Neural cell (in vitro differentiated cells): ENCODE measurements around the gene TYW1. TPM values are rescaled to one million over a fixed set of nuclear protein-coding genes. Genes with fewer than 3 reads are reported as not detected.
"Not testable (repeated sequence)": the region's sequence is repeated elsewhere in the genome, so short reads cannot be mapped to it uniquely, and the experiment has no call there.

Source experiments
- H2AFZ ChIP-seq: fragments of 200-600, 300-800 bp; sonication (generic), shearing (Covaris generic); 2 replicates; pipeline ENCODE4 v1.6.0; 2014; ENCODE audit warnings: low read depth, mild to moderate bottlenecking, antibody characterized with exemption, low read length, moderate library complexity
- H3F3A ChIP-seq: fragments of 200-600 bp; shearing (Covaris generic); 2 replicates; pipeline ENCODE4 v1.6.1; 2016; ENCODE audit warnings: mild to moderate bottlenecking, moderate library complexity, mixed read lengths, antibody characterized with exemption, low read length; ENCODE audit not compliant: insufficient read depth, poor library complexity, severe bottlenecking
- H3K27ac ChIP-seq: fragments of 200-600, 300-800 bp; sonication (generic), shearing (Covaris generic); 2 replicates; pipeline ENCODE4 v1.5.1; 2014; ENCODE audit warnings: mild to moderate bottlenecking, low read length, moderate library complexity
- H3K27me3 ChIP-seq: fragments of 300-800, 200-600 bp; sonication (generic), shearing (Covaris generic); 2 replicates; pipeline ENCODE4 v1.6.0; 2014; ENCODE audit warnings: mild to moderate bottlenecking, low read depth, low read length, moderate library complexity; ENCODE audit not compliant: insufficient read depth
- H3K36me3 ChIP-seq: fragments of 300-800, 200-600 bp; sonication (generic), shearing (Covaris generic); 2 replicates; pipeline ENCODE4 v1.5.1; 2014; ENCODE audit warnings: mild to moderate bottlenecking, antibody characterized with exemption, low read length, moderate library complexity; ENCODE audit not compliant: insufficient read depth
- H3K4me2 ChIP-seq: fragments of 300-800, 200-600 bp; sonication (generic), shearing (Covaris generic); 2 replicates; pipeline ENCODE4 v1.6.0; 2014; ENCODE audit warnings: mild to moderate bottlenecking, low read length
- H3K4me3 ChIP-seq: fragments of 300-800, 200-600 bp; sonication (generic), shearing (Covaris generic); 2 replicates; pipeline ENCODE4 v1.5.1; 2014; ENCODE audit warnings: mild to moderate bottlenecking, low read length, moderate library complexity
- H3K79me2 ChIP-seq: fragments of 200-600 bp; shearing (Covaris generic); replicated peaks from 2 replicates; pipeline ENCODE4 v1.6.0; 2014; ENCODE audit warnings: mild to moderate bottlenecking, low read length, moderate library complexity; ENCODE audit not compliant: insufficient read depth
- H3K9ac ChIP-seq: fragments of 300-800, 200-600 bp; sonication (generic), shearing (Covaris generic); 2 replicates; pipeline ENCODE4 v1.6.1; 2016; ENCODE audit warnings: mild to moderate bottlenecking, low read length, mixed read lengths
- H3K9me2 ChIP-seq: fragments of 200-600 bp; shearing (Covaris generic); 2 replicates; pipeline ENCODE4 v1.6.1; 2016; ENCODE audit warnings: mild to moderate bottlenecking, low read length, mixed read lengths; ENCODE audit not compliant: insufficient read depth
- H3K9me3 ChIP-seq: fragments of 200-600, 300-800 bp; sonication (generic), shearing (Covaris generic); 2 replicates; pipeline ENCODE4 v1.6.1; 2016; ENCODE audit warnings: mild to moderate bottlenecking, mixed run types, low read length, moderate library complexity, mixed read lengths
- H4K20me1 ChIP-seq: fragments of 200-600 bp; shearing (Covaris generic); 2 replicates; pipeline ENCODE4 v1.6.1; 2016; ENCODE audit warnings: mild to moderate bottlenecking, mixed run types; ENCODE audit not compliant: insufficient read depth
- EP300 ChIP-seq: fragments of 450-650 bp; conservative IDR thresholded peaks from 2 replicates; pipeline ENCODE4 v1.6.1; 2014; ENCODE audit warnings: antibody characterized with exemption, mild to moderate bottlenecking, moderate library complexity; ENCODE audit not compliant: poor library complexity, severe bottlenecking
- EZH2 ChIP-seq: fragments of 200-600, 300-800 bp; shearing (Covaris generic), sonication (generic); IDR thresholded peaks from 2 replicates; pipeline ENCODE4 v1.6.1; 2014; ENCODE audit warnings: antibody characterized with exemption, low read length, borderline replicate concordance, mild to moderate bottlenecking; ENCODE audit not compliant: insufficient read depth, poor library complexity, severe bottlenecking
- MXI1 ChIP-seq: fragments of 450-650 bp; conservative IDR thresholded peaks from 2 replicates; pipeline ENCODE4 v1.6.1; 2014; ENCODE audit warnings: antibody characterized with exemption, mild to moderate bottlenecking; ENCODE audit not compliant: poor library complexity, severe bottlenecking
- POLR2AphosphoS5 ChIP-seq: IDR thresholded peaks from 2 replicates; pipeline ENCODE4 v1.6.1; 2012
- RAD21 ChIP-seq: fragments of 450-650 bp; conservative IDR thresholded peaks from 2 replicates; pipeline ENCODE4 v1.6.1; 2014; ENCODE audit warnings: antibody characterized with exemption, mild to moderate bottlenecking, moderate library complexity
- SMC3 ChIP-seq: fragments of 450-650 bp; conservative IDR thresholded peaks from 2 replicates; pipeline ENCODE4 v1.6.1; 2014; ENCODE audit warnings: antibody characterized with exemption, mild to moderate bottlenecking, moderate library complexity; ENCODE audit not compliant: poor library complexity
- TAF1 ChIP-seq: IDR thresholded peaks from 2 replicates; pipeline ENCODE4 v1.6.1; 2012; ENCODE audit warnings: low read depth
- polyA plus RNA-seq: library from polyadenylated mRNA; depleted of rRNA; stranded (reverse); fragments of >200 nt; gene quantifications from 2 replicates; pipeline ENCODE4 v1.2.3, GENCODE V29; 2014
- TF ChIP-seq, protein P1 (sequence below): fragments of 450-650 bp; IDR thresholded peaks from 2 replicates; pipeline ENCODE4 v1.5.1; 2014; ENCODE audit warnings: antibody characterized with exemption, mild to moderate bottlenecking, moderate library complexity; ENCODE audit not compliant: poor library complexity, severe bottlenecking
- TF ChIP-seq, protein P2 (sequence below): IDR thresholded peaks from 2 replicates; pipeline ENCODE4 v1.6.1; 2012; ENCODE audit warnings: borderline replicate concordance

The TYW1 gene
- polyA plus RNA-seq, 1 donor from 2014 or later: 14.9 TPM

DNA sequence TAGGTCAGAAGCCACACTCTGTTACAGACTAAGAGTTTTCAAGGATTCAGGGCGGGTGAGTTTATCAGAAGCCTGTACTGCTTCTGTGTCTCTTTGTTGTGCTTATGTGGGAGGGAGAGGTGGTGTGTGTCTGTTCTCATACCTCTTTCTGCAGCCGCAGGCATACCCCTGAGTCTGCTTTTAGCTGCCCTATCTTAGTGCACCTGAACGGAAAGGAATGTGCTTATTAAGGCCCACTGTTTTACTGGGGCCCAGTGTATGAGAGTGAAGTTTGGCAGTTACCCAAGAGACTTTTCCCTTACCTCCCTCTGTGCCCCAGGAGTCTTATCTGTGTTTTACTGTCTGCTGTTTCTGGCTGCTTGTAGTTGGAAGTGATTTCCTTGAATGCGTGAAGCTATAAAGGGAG is 104.3 kb downstream of the TYW1 start:
- no peak overlapping the region for H3K4me2 ChIP-seq
- no peaks in the 10 kb centered on the region for H3K9me2 ChIP-seq
- no peaks in the 10 kb centered on the region for H3F3A ChIP-seq
- H3K9me3 ChIP-seq: no peaks in the 10 kb centered on the region
- no peaks in the 10 kb centered on the region for H4K20me1 ChIP-seq
- no peaks in the 10 kb centered on the region for H3K79me2 ChIP-seq
- TF ChIP-seq EP300: no peak
- no peak for TF ChIP-seq POLR2AphosphoS5
- TF ChIP-seq EZH2: no peak
- TF ChIP-seq RAD21: no peak
- no peak for TF ChIP-seq TAF1
- TF ChIP-seq, protein P1, sequence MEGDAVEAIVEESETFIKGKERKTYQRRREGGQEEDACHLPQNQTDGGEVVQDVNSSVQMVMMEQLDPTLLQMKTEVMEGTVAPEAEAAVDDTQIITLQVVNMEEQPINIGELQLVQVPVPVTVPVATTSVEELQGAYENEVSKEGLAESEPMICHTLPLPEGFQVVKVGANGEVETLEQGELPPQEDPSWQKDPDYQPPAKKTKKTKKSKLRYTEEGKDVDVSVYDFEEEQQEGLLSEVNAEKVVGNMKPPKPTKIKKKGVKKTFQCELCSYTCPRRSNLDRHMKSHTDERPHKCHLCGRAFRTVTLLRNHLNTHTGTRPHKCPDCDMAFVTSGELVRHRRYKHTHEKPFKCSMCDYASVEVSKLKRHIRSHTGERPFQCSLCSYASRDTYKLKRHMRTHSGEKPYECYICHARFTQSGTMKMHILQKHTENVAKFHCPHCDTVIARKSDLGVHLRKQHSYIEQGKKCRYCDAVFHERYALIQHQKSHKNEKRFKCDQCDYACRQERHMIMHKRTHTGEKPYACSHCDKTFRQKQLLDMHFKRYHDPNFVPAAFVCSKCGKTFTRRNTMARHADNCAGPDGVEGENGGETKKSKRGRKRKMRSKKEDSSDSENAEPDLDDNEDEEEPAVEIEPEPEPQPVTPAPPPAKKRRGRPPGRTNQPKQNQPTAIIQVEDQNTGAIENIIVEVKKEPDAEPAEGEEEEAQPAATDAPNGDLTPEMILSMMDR: no peak
- TF ChIP-seq, protein P2, sequence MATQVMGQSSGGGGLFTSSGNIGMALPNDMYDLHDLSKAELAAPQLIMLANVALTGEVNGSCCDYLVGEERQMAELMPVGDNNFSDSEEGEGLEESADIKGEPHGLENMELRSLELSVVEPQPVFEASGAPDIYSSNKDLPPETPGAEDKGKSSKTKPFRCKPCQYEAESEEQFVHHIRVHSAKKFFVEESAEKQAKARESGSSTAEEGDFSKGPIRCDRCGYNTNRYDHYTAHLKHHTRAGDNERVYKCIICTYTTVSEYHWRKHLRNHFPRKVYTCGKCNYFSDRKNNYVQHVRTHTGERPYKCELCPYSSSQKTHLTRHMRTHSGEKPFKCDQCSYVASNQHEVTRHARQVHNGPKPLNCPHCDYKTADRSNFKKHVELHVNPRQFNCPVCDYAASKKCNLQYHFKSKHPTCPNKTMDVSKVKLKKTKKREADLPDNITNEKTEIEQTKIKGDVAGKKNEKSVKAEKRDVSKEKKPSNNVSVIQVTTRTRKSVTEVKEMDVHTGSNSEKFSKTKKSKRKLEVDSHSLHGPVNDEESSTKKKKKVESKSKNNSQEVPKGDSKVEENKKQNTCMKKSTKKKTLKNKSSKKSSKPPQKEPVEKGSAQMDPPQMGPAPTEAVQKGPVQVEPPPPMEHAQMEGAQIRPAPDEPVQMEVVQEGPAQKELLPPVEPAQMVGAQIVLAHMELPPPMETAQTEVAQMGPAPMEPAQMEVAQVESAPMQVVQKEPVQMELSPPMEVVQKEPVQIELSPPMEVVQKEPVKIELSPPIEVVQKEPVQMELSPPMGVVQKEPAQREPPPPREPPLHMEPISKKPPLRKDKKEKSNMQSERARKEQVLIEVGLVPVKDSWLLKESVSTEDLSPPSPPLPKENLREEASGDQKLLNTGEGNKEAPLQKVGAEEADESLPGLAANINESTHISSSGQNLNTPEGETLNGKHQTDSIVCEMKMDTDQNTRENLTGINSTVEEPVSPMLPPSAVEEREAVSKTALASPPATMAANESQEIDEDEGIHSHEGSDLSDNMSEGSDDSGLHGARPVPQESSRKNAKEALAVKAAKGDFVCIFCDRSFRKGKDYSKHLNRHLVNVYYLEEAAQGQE: no peak
- TF ChIP-seq SMC3: no peak
- no peak for TF ChIP-seq MXI1
- H3K4me3 ChIP-seq: no peak overlapping the region
- H3K36me3 ChIP-seq: no peaks in the 10 kb centered on the region
- H3K27ac ChIP-seq: no peak overlapping the region
- no peak overlapping the region for H3K9ac ChIP-seq
- H3K27me3 ChIP-seq: no peaks in the 10 kb centered on the region
- no peak overlapping the region for H2AFZ ChIP-seq

DNA sequence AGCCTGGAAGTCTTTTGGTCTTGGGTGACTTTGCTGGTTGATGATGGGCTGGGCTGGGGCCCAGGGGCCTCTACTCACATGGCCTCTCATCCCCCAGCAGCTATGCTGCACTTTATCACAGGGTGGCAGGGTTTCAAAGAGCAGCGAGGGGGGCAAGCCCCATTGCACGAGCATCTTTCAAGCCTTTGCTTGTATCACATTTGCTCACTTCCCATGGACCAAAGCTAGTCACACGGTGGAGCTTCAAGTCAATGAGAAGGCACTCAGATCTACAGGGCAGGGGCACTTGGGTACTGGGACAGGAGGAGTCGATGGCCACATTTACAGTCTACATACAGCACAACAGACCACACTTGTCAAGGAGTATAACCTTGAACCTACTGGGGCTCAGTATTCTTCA is 108.3 kb downstream of the TYW1 start:
- not testable (repeated sequence) for H3K79me2 ChIP-seq, H3K4me2 ChIP-seq, H4K20me1 ChIP-seq, H3K9me3 ChIP-seq, H3K27ac ChIP-seq, H2AFZ ChIP-seq, H3K4me3 ChIP-seq, H3K9me2 ChIP-seq, H3K36me3 ChIP-seq, H3K9ac ChIP-seq, H3F3A ChIP-seq, H3K27me3 ChIP-seq

DNA sequence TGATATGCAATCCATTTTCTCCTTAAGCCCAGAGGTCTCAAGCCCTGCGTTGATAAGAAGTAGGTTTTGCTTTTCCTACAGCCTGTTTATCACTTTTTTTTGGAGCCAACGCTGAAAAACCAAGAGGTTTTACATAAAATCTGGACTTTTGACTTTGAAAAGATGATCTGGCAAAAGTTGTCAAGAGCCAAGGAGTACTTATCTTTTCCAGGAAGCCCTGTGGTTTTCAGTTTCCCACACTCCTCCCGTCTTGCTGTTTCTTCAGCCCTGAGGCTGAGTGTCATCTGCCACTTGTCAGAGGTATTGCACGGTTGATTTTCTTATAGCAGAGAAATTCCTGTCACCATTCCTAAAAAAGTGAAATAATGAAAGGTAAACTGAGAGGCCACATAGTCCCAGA is 108.7 kb downstream of the TYW1 start:
- Histone ChIP-seq H3K9ac (no peak overlapping the region), H3K4me3 (no peak overlapping the region), H3K4me2 (no peak overlapping the region), H3F3A (no peaks in the 10 kb centered on the region), H3K9me2 (no peaks in the 10 kb centered on the region), H3K79me2 (no peaks in the 10 kb centered on the region), H4K20me1 (no peaks in the 10 kb centered on the region), H3K27ac (no peak overlapping the region), H2AFZ (no peak overlapping the region), H3K9me3 (no peaks in the 10 kb centered on the region), H3K36me3 (no peaks in the 10 kb centered on the region), H3K27me3 (no peaks in the 10 kb centered on the region)
- TF ChIP-seq RAD21 (no peak), TAF1 (no peak), EP300 (no peak), EZH2 (no peak), MXI1 (no peak), SMC3 (no peak), POLR2AphosphoS5 (no peak)
- TF ChIP-seq, protein P1: no peak
- TF ChIP-seq, protein P2: no peak
